ENCODE measurements around the gene CENPC.

- TF ChIP-seq POLR2AphosphoS5 (IDR thresholded peaks at IDR 0.05): no peak
- no peak for TF ChIP-seq CTCF (IDR thresholded peaks at IDR 0.05)
Observed at GRCh38 chr4:67466751-67467150, 78.6 kb downstream of the CENPC start.
